ENCODE results near the gene ZNF831.

The ZNF831 gene

GRCh38 chr20:59221707-59222252 lies 58.2 kb downstream of the ZNF831 start:
- Histone ChIP-seq H3K27me3 (ENCODE audit: control insufficient read depth in 1 of 2, insufficient read depth in 2 of 2, low read length in 2 of 2) (peaks cover 16 to 36% of the 10 kb centered on the region in 2 donors), H3K4me1 (ENCODE audit: control insufficient read depth in 1 of 2, insufficient read depth in 2 of 2, low read length in 2 of 2) (peaks cover 6 to 7% of the 10 kb centered on the region in 2 donors), H3K9ac (ENCODE audit: low read depth in 1 of 2, low read length in 2 of 2) (peak overlapping the region in 1 of 2 donors; percentile 36), H3K27ac (ENCODE audit: low read depth, low read length) (no peak overlapping the region), H3K36me3 (ENCODE audit: control insufficient read depth in 1 of 2, insufficient read depth in 2 of 2, low read length in 2 of 2) (no peaks in the 10 kb centered on the region), H3K9me3 (ENCODE audit: control insufficient read depth in 1 of 2, low read length in 2 of 2) (no peaks in the 10 kb centered on the region), H3K4me3 (ENCODE audit: low read depth in 1 of 2, low read length in 2 of 2) (peak overlapping the region; percentile 58 to 68)

GRCh38 chr20:59222253-59223181 lies 58.9 kb downstream of the ZNF831 start:
- H3K4me1 ChIP-seq (ENCODE audit: control insufficient read depth in 1 of 2, insufficient read depth in 2 of 2, low read length in 2 of 2) = peaks cover 6 to 7% of the 10 kb centered on the region in 2 donors
- no peaks in the 10 kb centered on the region for H3K36me3 ChIP-seq (ENCODE audit: control insufficient read depth in 1 of 2, insufficient read depth in 2 of 2, low read length in 2 of 2)
- H3K27ac ChIP-seq (ENCODE audit: low read depth, low read length) = no peak overlapping the region
- peak overlapping the region; percentile 58 to 68 for H3K4me3 ChIP-seq (ENCODE audit: low read depth in 1 of 2, low read length in 2 of 2)
- H3K27me3 ChIP-seq (ENCODE audit: control insufficient read depth in 1 of 2, insufficient read depth in 2 of 2, low read length in 2 of 2) = peaks cover 16 to 36% of the 10 kb centered on the region in 2 donors
- H3K9me3 ChIP-seq (ENCODE audit: control insufficient read depth in 1 of 2, low read length in 2 of 2) = no peaks in the 10 kb centered on the region
- H3K9ac ChIP-seq (ENCODE audit: low read depth in 1 of 2, low read length in 2 of 2) = peak overlapping the region; percentile 33 to 36

DNA sequence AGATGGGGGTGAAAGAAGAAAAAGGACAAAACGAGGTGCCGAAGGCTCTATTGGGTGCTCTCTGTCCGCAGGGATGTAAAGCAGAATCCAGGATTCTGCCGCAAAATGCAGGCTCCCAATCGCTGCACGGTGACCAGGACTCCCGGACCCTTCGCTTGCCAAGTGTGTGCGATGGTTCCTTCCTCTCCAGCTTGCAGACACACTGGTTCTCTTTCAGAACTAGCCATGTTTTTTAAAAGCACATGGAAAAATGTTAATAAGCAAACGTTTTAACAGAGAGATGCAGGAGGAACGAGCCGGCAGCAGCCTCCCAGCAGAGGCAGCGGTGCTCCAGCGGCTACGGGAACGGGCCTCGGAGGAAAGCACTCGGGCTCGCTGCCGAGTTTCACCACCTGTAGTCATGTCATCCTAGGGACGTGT lies 59.6 kb downstream of the ZNF831 start:
- Histone ChIP-seq H3K9me3 (ENCODE audit: control insufficient read depth in 1 of 2, low read length in 2 of 2) (no peaks in the 10 kb centered on the region), H3K36me3 (ENCODE audit: control insufficient read depth in 1 of 2, insufficient read depth in 2 of 2, low read length in 2 of 2) (no peaks in the 10 kb centered on the region), H3K4me1 (ENCODE audit: control insufficient read depth in 1 of 2, insufficient read depth in 2 of 2, low read length in 2 of 2) (peaks cover 6 to 7% of the 10 kb centered on the region in 2 donors), H3K27me3 (ENCODE audit: control insufficient read depth in 1 of 2, insufficient read depth in 2 of 2, low read length in 2 of 2) (peaks cover 16 to 36% of the 10 kb centered on the region in 2 donors), H3K27ac (ENCODE audit: low read depth, low read length) (no peak overlapping the region), H3K4me3 (ENCODE audit: low read depth in 1 of 2, low read length in 2 of 2) (peak overlapping the region in 1 of 2 donors; percentile 30), H3K9ac (ENCODE audit: low read depth in 1 of 2, low read length in 2 of 2) (peak overlapping the region in 1 of 2 donors; percentile 33)

DNA sequence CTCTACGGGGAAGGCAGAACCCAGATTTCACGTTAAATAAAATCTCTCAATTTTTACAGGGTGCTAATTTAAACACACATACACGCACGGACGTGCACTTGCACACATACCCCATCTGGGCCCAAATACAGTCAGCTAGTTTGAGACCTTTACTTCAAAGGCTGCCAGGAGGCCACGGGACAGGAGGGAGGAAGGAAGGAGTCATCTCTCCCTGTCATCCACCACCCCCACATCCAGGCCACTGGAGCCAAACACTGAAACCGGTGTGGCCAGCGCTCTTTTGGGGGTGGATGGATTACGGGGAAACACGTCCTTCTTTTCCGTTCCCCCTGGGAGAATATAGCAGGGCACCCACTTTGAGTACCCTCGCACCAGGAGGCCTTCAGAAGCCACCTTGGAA lies 60.1 kb downstream of the ZNF831 start:
- Histone ChIP-seq H3K4me3 (ENCODE audit: low read depth in 1 of 2, low read length in 2 of 2) (no peak overlapping the region), H3K27me3 (ENCODE audit: control insufficient read depth in 1 of 2, insufficient read depth in 2 of 2, low read length in 2 of 2) (peaks cover 16 to 36% of the 10 kb centered on the region in 2 donors), H3K27ac (ENCODE audit: low read depth, low read length) (no peak overlapping the region), H3K9ac (ENCODE audit: low read depth in 1 of 2, low read length in 2 of 2) (no peak overlapping the region), H3K9me3 (ENCODE audit: control insufficient read depth in 1 of 2, low read length in 2 of 2) (no peaks in the 10 kb centered on the region), H3K4me1 (ENCODE audit: control insufficient read depth in 1 of 2, insufficient read depth in 2 of 2, low read length in 2 of 2) (peaks cover 6 to 7% of the 10 kb centered on the region in 2 donors), H3K36me3 (ENCODE audit: control insufficient read depth in 1 of 2, insufficient read depth in 2 of 2, low read length in 2 of 2) (no peaks in the 10 kb centered on the region)

DNA sequence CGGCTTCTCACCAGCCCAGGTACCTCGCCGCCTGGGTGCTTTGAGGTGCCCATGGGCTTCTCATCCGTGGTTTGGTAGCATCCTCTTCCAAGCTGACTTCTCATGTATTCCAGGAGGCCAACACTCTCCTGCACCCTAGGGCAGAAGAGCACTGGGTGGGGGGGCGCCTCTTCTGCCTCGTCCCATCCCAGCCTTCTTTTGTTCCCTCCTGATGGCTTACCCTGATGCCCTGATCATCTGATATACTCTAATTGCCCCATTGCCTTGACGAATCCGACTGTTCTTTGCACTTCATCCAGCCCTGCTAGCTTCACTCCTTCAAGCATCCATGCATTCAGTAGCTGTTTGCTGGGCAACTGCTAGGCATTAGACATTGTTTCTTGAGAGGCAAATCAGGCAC lies 60.6 kb downstream of the ZNF831 start:
- peaks cover 17 to 36% of the 10 kb centered on the region in 2 donors for H3K27me3 ChIP-seq (ENCODE audit: control insufficient read depth in 1 of 2, insufficient read depth in 2 of 2, low read length in 2 of 2)
- H3K4me1 ChIP-seq (ENCODE audit: control insufficient read depth in 1 of 2, insufficient read depth in 2 of 2, low read length in 2 of 2) = peaks cover 6 to 7% of the 10 kb centered on the region in 2 donors
- H3K9me3 ChIP-seq (ENCODE audit: control insufficient read depth in 1 of 2, low read length in 2 of 2) = peaks cover 0 to 4% of the 10 kb centered on the region in 2 donors
- H3K27ac ChIP-seq (ENCODE audit: low read depth, low read length) = no peak overlapping the region
- H3K9ac ChIP-seq (ENCODE audit: low read depth in 1 of 2, low read length in 2 of 2) = no peak overlapping the region
- H3K36me3 ChIP-seq (ENCODE audit: control insufficient read depth in 1 of 2, insufficient read depth in 2 of 2, low read length in 2 of 2) = no peaks in the 10 kb centered on the region
- H3K4me3 ChIP-seq (ENCODE audit: low read depth in 1 of 2, low read length in 2 of 2) = no peak overlapping the region

DNA sequence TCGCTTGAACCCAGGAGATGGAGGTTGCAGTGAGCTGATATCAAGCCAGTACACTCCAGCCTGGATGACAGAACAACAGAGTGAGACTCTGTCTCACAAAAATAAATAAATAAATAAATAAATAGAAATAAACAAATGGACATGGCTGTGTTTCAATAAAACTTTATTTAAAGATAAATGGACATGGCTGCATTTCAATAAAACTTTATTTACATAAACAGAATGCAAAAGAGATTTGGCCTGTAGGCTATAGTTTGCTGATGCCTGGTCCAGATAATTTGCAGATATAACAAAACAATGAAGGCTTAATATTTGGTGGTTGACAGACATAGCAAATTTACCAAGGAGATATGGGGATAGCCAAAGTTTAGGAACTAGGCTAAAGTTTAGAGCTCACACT lies 66.8 kb downstream of the ZNF831 start:
- H3K9ac ChIP-seq (ENCODE audit: low read depth in 1 of 2, low read length in 2 of 2) = no peak overlapping the region
- no peaks in the 10 kb centered on the region for H3K36me3 ChIP-seq (ENCODE audit: control insufficient read depth in 1 of 2, insufficient read depth in 2 of 2, low read length in 2 of 2)
- H3K27ac ChIP-seq (ENCODE audit: low read depth, low read length) = no peak overlapping the region
- peaks cover 5 to 21% of the 10 kb centered on the region in 2 donors for H3K27me3 ChIP-seq (ENCODE audit: control insufficient read depth in 1 of 2, insufficient read depth in 2 of 2, low read length in 2 of 2)
- no peak overlapping the region for H3K4me3 ChIP-seq (ENCODE audit: low read depth in 1 of 2, low read length in 2 of 2)
- H3K4me1 ChIP-seq (ENCODE audit: control insufficient read depth in 1 of 2, insufficient read depth in 2 of 2, low read length in 2 of 2) = no peaks in the 10 kb centered on the region
- H3K9me3 ChIP-seq (ENCODE audit: control insufficient read depth in 1 of 2, low read length in 2 of 2) = peaks cover 0 to 5% of the 10 kb centered on the region in 2 donors

DNA sequence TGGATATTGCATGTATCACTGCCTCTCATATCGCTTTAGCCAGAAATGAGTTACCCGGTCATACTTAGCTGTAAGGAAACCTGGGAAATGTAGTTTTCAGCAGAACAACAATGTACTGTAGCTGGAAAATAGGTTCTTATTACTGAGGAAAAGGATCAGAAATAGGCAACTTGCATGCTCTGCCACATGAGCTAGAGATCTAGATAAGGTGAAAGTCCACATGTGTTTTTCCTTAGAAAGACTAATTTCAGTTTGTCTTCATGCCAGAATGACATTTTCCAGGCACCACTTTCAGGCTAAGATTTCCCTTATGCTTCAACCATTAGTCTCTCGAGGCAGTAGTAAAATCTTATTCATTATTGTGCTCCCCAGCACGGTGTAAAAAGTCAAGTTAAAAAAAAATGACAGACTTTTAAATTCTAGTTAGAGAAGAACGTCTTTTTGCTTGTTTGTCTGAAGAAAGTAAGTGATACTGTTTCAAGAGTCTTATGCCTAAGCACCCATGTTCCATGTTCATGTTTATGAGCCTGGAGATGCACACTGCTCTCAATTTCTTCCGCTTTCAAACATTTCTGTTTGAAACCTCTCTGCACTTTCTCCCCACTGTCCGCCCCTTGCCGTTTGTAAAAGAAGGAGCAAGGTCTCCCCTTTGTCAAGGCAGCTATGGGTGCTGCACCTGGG lies 67.6 kb downstream of the ZNF831 start:
- peaks cover 5 to 13% of the 10 kb centered on the region in 2 donors for H3K27me3 ChIP-seq (ENCODE audit: control insufficient read depth in 1 of 2, insufficient read depth in 2 of 2, low read length in 2 of 2)
- peaks cover 0 to 5% of the 10 kb centered on the region in 2 donors for H3K9me3 ChIP-seq (ENCODE audit: control insufficient read depth in 1 of 2, low read length in 2 of 2)
- H3K36me3 ChIP-seq (ENCODE audit: control insufficient read depth in 1 of 2, insufficient read depth in 2 of 2, low read length in 2 of 2) = no peaks in the 10 kb centered on the region
- no peak overlapping the region for H3K4me3 ChIP-seq (ENCODE audit: low read depth in 1 of 2, low read length in 2 of 2)
- H3K27ac ChIP-seq (ENCODE audit: low read depth, low read length) = no peak overlapping the region
- no peaks in the 10 kb centered on the region for H3K4me1 ChIP-seq (ENCODE audit: control insufficient read depth in 1 of 2, insufficient read depth in 2 of 2, low read length in 2 of 2)
- H3K9ac ChIP-seq (ENCODE audit: low read depth in 1 of 2, low read length in 2 of 2) = no peak overlapping the region

DNA sequence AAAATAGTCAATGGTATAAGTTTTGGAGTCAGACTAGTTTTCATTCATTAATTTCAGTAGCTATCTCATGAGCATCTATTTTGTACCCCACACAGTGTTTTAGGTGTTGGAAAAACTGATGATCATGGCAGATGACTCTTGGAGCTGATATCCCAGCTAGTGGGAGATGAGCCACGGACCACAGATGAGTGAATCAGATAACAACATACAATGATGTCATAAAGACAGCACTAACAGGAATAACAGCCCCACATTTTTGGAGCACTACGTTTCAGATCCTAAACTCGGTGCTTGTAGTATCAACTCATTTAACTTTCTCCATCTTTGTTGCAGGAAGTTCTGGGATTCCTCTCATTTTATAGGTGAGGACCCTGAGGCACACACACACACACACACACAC lies 69.0 kb downstream of the ZNF831 start:
- Histone ChIP-seq H3K9me3 (ENCODE audit: control insufficient read depth in 1 of 2, low read length in 2 of 2) (peaks cover 0 to 5% of the 10 kb centered on the region in 2 donors), H3K4me3 (ENCODE audit: low read depth in 1 of 2, low read length in 2 of 2) (no peak overlapping the region), H3K27me3 (ENCODE audit: control insufficient read depth in 1 of 2, insufficient read depth in 2 of 2, low read length in 2 of 2) (peaks cover 5 to 10% of the 10 kb centered on the region in 2 donors), H3K9ac (ENCODE audit: low read depth in 1 of 2, low read length in 2 of 2) (no peak overlapping the region), H3K4me1 (ENCODE audit: control insufficient read depth in 1 of 2, insufficient read depth in 2 of 2, low read length in 2 of 2) (no peaks in the 10 kb centered on the region), H3K36me3 (ENCODE audit: control insufficient read depth in 1 of 2, insufficient read depth in 2 of 2, low read length in 2 of 2) (no peaks in the 10 kb centered on the region), H3K27ac (ENCODE audit: low read depth, low read length) (no peak overlapping the region)

DNA sequence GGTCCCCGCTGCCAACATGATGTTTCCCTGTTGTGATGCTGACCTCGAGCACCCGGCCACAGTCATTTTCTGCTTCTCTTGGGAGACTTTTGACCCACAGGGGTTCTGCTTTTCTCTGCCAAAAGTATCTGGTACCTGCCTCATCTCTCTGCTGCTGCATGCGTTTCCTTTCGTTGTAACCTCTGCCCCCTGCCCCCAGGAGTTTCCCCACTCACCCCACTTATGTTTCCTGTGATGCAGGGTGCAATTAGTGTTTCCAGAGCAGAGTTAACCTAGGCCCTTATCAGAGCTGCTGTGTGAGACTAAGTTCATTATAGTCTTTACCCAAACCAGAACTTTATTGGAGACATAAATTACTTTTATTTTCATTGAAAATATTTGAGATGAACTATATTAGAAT lies 71.6 kb downstream of the ZNF831 start:
- Histone ChIP-seq H3K27ac (ENCODE audit: low read depth, low read length) (no peak overlapping the region), H3K9me3 (ENCODE audit: control insufficient read depth in 1 of 2, low read length in 2 of 2) (no peaks in the 10 kb centered on the region), H3K4me1 (ENCODE audit: control insufficient read depth in 1 of 2, insufficient read depth in 2 of 2, low read length in 2 of 2) (no peaks in the 10 kb centered on the region), H3K9ac (ENCODE audit: low read depth in 1 of 2, low read length in 2 of 2) (no peak overlapping the region), H3K27me3 (ENCODE audit: control insufficient read depth in 1 of 2, insufficient read depth in 2 of 2, low read length in 2 of 2) (peaks cover 0 to 10% of the 10 kb centered on the region in 2 donors), H3K36me3 (ENCODE audit: control insufficient read depth in 1 of 2, insufficient read depth in 2 of 2, low read length in 2 of 2) (no peaks in the 10 kb centered on the region), H3K4me3 (ENCODE audit: low read depth in 1 of 2, low read length in 2 of 2) (no peak overlapping the region)

DNA sequence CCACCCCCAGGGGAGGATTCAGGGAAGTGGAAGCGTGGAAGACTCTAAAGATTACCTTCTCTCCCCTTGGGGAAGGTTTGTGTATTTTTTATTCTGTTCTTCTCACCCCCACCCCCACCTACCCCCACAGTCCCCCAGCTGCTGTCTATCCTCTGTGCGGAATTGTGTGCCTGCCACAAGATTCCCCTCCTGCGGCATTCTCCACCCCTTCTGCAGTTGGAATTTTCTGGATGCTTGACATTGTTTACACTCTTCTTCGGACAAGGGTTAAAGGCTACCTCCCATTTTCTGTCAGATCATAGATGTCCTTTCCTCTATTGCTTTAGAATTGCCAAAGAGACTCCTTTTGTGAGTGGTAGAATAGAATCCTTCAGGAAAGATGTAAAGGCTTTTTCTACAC lies 76.4 kb downstream of the ZNF831 start:
- Histone ChIP-seq H3K36me3 (ENCODE audit: control insufficient read depth in 1 of 2, insufficient read depth in 2 of 2, low read length in 2 of 2) (no peaks in the 10 kb centered on the region), H3K27me3 (ENCODE audit: control insufficient read depth in 1 of 2, insufficient read depth in 2 of 2, low read length in 2 of 2) (peaks cover 11 to 16% of the 10 kb centered on the region in 2 donors), H3K4me3 (ENCODE audit: low read depth in 1 of 2, low read length in 2 of 2) (no peak overlapping the region), H3K9ac (ENCODE audit: low read depth in 1 of 2, low read length in 2 of 2) (no peak overlapping the region), H3K9me3 (ENCODE audit: control insufficient read depth in 1 of 2, low read length in 2 of 2) (no peaks in the 10 kb centered on the region), H3K27ac (ENCODE audit: low read depth, low read length) (no peak overlapping the region), H3K4me1 (ENCODE audit: control insufficient read depth in 1 of 2, insufficient read depth in 2 of 2, low read length in 2 of 2) (no peaks in the 10 kb centered on the region)

Data from duodenal mucosa (tissue), 2 donors.